HL-60 (cell line): ENCODE results near the gene DPCD.

Experiments used
- GABPA ChIP-seq: IDR thresholded peaks from 2 replicates; pipeline ENCODE4 v1.6.1; 2012; ENCODE audit warnings: low read depth
- POLR2AphosphoS5 ChIP-seq: IDR thresholded peaks from 2 replicates; pipeline ENCODE4 v1.6.1; 2012; ENCODE audit warnings: low read depth
- TF ChIP-seq, protein P1 (sequence below): IDR thresholded peaks from one replicate; pipeline ENCODE4 v1.5.1; 2011; ENCODE audit warnings: low read length, control low read depth, inconsistent platforms; ENCODE audit not compliant: insufficient read depth

DNA sequence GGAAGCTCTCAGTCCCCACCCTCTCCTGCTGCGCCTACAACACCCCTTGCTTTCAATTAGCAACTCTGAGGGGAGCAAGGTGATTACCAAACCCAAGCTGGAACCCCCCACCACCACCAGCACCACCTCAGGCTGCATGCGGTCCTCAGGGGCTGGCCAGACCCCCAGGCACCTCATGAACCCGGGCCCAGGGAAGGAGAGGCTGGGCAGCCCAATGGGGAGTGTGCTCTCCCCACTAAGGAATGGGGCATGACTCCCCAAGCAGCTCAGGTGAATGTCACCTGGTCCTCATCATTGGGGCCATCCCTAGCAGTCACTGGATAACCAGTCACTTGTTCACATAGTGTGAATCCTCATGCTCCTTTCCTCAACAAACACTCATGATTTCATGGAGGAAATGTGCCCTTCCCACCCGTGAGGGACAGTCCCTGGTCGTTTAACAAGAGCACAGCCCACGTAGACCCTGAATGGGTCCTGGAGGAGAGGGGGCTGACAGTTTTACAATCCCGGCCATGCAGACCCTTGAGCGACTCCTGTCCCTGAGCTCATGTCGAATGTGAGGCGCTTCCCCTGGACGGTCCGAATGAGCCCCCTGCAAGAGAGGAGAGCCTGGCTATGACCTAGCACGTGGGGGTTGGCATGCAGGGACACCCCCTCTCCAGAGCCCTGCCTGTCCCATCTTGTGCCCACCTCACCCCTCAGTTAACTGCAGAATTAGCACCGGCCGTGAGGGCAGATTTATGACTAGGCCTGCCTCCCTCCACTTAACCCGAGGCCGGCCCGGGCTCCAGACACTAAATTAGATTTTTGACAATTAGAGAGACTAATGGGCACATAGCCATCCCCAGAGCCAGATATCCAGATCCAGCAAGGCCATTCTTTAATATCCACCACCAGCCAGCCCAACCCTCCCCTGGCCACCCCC is 29.2 kb upstream of the DPCD start:
- TF ChIP-seq POLR2AphosphoS5: no peak
- no peak for TF ChIP-seq GABPA
- TF ChIP-seq, protein P1, sequence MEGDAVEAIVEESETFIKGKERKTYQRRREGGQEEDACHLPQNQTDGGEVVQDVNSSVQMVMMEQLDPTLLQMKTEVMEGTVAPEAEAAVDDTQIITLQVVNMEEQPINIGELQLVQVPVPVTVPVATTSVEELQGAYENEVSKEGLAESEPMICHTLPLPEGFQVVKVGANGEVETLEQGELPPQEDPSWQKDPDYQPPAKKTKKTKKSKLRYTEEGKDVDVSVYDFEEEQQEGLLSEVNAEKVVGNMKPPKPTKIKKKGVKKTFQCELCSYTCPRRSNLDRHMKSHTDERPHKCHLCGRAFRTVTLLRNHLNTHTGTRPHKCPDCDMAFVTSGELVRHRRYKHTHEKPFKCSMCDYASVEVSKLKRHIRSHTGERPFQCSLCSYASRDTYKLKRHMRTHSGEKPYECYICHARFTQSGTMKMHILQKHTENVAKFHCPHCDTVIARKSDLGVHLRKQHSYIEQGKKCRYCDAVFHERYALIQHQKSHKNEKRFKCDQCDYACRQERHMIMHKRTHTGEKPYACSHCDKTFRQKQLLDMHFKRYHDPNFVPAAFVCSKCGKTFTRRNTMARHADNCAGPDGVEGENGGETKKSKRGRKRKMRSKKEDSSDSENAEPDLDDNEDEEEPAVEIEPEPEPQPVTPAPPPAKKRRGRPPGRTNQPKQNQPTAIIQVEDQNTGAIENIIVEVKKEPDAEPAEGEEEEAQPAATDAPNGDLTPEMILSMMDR: no peak
